NB4 (cell line): ENCODE results near the gene LEUTX.

Experiments
- DNase-seq: peaks from one replicate; pipeline ENCODE4 v3.0.0; 2010; ENCODE audit warnings: low read depth
- H3K4me3 ChIP-seq: one replicate; pipeline ENCODE4 v1.5.1; 2011; ENCODE audit warnings: mild to moderate bottlenecking, low read depth, low read length, moderate library complexity
- CTCF ChIP-seq: IDR thresholded peaks from one replicate; pipeline ENCODE4 v1.5.1; 2012; ENCODE audit warnings: low read depth, low read length
- MYC ChIP-seq: IDR thresholded peaks from 2 replicates; pipeline ENCODE4 v1.6.1; 2011; ENCODE audit warnings: low read depth, low read length
- POLR2A ChIP-seq: IDR thresholded peaks from 2 replicates; pipeline ENCODE4 v1.6.1; 2011; ENCODE audit warnings: mild to moderate bottlenecking; ENCODE audit not compliant: insufficient read length; ENCODE audit errors: extremely low read depth
- TF ChIP-seq, protein P1 (sequence below): IDR thresholded peaks from 2 replicates; pipeline ENCODE4 v1.6.1; 2011; ENCODE audit warnings: low read depth, low read length

Gene LEUTX

GRCh38 chr19:39746836-39747529, 31.7 kb upstream of the LEUTX start:
- DNase-seq, result no peak
- no peak overlapping the region for H3K4me3 ChIP-seq
- TF ChIP-seq POLR2A (no peak), MYC (no peak), CTCF (no peak)
- TF ChIP-seq, protein P1, sequence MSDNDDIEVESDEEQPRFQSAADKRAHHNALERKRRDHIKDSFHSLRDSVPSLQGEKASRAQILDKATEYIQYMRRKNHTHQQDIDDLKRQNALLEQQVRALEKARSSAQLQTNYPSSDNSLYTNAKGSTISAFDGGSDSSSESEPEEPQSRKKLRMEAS, result no peak

DNA sequence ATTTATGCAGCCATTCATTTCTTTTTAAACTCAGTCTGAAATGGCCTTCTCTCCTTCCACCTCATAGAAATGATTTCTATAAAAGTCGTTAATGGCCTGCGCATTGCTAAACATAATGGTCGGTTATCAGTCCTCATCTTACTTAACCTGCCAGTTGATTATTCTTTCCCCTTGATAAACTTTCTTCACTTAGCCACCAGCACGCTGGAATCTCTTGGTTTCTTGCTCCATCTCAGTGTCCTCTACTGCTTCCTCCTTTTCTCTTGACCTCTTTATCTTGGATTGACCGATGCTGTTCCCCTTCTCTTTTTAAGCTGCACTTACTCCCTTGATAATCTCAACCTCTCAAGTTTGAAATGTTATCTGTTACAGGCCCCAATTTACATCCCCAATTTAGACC, 28.7 kb upstream of the LEUTX start:
- TF ChIP-seq, protein P1, result no peak
- no peak for TF ChIP-seq MYC
- TF ChIP-seq CTCF, result no peak
- no peak for TF ChIP-seq POLR2A
- no peak overlapping the region for H3K4me3 ChIP-seq
- no peak for DNase-seq

DNA sequence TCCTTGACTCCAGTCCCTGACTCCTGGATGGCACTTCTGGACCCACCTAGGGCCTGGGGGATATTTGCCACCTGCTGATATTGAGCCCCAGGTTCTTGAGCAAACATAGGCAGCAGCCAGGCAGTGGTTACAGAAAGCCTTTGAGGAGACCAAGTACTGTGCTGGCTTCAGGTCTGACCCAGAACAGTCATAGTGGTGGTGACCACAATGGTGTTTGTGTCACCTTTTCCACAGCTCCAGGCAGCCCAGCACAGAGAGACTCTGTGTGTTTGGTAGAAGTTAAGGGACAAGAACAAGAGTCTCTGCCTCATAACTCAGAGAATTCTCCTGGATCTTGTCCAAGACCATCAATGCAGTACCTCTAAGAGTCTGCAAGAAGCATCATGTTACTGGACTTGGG, 26.3 kb upstream of the LEUTX start:
- TF ChIP-seq, protein P1, result no peak
- TF ChIP-seq MYC (no peak), CTCF (no peak), POLR2A (no peak)
- DNase-seq, result no peak

DNA sequence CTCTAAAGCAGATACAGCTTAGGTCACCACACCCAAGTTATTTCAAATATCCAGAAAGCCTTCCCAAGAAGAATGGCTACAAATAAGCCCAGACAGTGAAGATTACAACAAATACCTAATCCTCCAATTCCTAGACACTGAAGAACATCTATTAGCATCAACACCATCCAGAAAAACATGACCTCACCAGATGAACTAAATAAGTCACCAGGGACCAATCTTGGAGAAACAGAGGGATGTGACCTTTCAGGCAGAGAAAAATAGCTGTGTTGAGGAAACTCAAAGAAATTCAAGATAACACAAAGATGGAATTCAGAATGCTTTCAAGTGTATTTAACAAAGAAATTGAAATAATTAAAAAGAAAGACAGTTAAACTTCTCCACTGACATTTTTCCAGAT, 25.9 kb upstream of the LEUTX start:
- H3K4me3 ChIP-seq, result no peak overlapping the region
- TF ChIP-seq MYC, result no peak
- no peak for DNase-seq

More for the DNA sequence above, 26.3 kb upstream of the LEUTX start:
- no peak overlapping the region for H3K4me3 ChIP-seq

- H3K4me3 ChIP-seq, result no peak overlapping the region
- no peak for DNase-seq
- TF ChIP-seq POLR2A (no peak), MYC (no peak), CTCF (no peak)
- TF ChIP-seq, protein P1, result no peak
These were observed 24.1 kb upstream of the LEUTX start for GRCh38 chr19:39754544-39754943.

DNA sequence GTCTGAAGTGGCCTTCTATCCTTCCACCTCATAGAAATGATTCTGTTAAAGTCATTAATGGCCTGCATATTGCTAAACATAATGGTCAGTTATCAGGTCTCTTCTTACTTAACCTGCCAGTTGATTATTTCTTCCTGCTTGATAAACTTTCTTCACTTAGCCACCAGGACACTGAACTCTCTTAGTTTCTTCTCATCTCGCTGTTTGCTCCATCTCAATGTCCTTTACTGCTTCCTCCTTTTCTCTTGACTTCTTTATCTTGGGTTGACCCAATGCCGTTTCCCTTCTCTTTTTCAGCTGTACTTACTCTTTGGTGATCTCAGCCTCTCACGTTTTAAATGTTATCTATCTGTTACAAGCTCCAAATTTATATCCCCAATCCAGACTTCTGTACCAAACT, 23.7 kb upstream of the LEUTX start:
- no peak overlapping the region for H3K4me3 ChIP-seq
- DNase-seq, result no peak
- TF ChIP-seq MYC (no peak), CTCF (no peak), POLR2A (no peak)
- TF ChIP-seq, protein P1, result no peak
